ENCODE measurements around the gene NDUFB7.
"Not testable (repeated sequence)": the region's sequence is repeated elsewhere in the genome, so short reads cannot be mapped to it uniquely, and the experiment has no call there.

The NDUFB7 gene

DNA sequence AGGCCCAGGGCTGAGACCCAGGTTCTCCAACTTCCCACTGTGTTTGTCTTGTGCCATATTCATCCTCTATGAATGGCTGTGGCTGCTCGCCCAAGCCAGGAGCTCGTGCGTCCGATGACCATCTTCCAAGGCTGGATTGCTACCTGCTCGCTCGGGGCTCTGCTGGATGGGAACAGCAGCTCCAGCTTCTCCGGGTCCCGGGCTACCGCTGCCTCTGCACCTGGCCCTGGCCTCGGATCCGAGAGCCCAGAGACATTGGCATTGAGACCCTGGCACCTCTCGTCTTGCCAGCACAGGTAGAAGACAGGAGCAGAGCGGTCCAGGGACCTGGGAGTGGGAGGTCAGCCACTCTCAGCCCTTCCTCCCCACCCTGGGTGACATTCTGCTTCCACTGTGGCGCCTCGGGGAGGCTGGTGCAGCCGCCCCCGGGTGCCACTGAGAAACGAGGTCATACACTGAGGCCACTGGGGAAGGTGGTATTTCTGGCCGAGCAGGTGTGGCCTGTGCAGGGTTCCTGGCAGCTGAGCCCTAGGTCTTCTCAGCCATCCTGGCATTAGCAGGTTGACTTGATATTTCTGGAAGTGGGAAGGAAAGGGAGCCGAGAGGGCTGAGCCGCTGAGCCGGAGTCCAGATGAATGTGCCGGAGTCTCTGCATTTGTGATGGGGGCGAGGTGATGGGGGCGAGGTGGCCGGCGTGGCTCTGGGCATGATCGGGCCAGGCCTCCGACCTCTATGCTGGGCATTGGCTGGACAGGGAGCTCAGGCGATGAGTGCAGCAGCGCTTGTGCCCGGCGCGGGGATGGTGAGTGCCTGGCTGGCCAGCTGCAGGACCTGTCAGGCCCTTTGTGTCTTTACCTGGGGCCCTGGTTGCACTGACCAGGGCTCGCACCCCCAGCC is 18.6 kb downstream of the NDUFB7 start:
- no peak for DNase-seq (ENCODE audit: low read depth)

DNA sequence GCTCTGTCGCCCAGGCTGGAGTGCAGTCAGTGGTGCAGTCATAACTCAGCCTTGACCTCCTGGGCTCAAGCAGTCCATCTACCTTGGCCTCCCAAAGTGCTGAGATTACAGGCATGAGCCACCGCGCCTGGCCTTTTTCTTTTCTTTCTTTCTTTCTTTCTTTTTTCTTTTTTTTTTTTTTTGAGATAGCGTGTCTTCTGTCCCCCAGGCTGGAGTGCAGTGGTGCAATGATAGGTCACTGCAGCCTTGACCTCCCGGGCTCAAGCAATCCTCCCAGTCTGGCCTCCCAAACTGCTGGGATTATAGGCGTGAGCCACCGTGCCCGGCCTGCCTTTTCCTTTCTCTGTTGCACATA is 19.9 kb downstream of the NDUFB7 start:
- DNase-seq (ENCODE audit: low read depth): not testable (repeated sequence)

DNA sequence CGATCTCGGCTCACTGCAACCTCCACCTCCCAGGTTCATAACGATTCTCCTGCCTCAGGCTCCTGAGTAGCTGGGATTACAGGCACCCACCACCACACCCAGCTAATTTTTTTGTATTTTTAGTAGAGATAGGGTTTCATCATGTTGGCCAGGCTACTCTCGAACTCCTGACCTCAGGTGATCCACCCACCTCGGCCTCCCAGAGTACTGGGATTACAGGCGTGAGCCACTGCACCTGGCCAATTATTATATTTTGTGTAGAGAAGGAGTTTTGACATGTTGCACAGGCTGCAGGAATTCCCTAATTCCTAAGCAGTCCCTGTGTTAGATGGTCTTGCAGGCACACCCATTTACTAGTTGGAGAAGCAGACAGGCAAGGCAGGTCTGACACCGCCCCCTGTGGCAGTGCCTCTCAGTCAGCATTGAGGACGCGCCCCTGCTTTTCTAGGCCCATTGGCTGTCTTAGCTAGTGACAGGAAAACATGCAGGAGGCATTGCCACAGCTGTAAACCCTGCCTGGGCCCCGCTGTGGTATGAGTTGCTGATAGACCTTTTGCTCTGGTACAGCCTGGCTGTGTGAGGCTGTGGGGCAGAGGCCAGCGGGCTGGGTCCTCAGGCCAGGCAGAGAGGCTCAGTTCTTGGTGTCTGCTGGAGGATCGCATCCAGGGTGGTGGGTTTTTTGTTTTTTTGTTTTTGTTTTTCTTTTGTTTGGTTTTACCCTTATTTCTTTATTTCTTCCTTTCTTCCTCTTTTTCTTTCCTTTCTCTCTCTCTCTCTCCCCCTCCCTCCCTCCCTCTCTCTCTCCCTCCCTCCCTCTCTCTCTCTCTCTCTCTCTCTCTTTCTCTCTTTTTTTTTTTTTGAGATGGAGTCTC is 20.5 kb downstream of the NDUFB7 start:
- DNase-seq (ENCODE audit: low read depth): peak; percentile 72

DNA sequence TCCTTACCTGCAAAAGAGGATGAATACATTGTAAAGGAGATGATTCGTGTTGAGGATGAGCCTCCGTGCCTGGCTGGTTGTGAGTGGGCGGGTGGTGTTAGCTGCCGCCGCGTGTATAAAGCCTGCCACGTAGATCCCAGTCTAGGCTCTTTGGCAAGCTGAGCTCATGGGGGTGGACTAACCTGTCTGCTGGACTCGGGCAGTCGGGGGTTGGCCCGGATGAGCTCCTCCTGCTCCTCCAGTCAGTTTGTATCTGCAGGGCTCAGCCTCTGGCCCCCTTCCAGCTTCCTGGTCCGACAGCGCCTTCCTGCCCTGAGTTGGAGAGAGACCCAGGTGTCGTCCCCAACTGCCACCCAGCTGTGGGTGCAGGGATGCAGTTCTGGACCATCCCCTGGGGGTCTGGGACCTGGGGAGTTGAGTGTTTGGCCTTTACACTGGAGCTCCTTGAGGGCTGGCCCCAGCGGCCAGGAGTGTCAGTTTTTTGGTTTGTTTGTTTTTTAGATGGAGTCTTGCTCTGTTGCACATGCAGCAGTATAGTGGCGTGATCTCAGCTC is 21.6 kb downstream of the NDUFB7 start:
- DNase-seq (ENCODE audit: low read depth): no peak

DNA sequence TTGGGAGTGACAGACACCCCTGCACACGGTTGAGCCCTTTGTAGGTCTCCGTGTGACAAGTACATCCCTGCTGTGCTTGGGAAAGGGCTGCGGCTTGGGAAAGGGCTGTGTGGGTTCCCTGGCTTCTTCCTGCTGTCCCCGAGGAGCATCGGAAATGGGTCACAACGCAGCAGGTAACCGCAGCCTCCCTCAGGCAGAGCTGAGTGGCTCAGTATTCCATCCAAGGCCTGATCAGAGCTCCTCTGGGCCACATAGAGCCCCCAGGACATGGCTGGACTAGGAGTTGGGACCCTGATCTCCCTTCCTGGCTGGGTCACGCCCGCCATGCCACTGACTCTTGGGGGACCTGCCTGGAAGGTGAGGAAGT is 26.2 kb downstream of the NDUFB7 start:
- no peak for DNase-seq (ENCODE audit: low read depth)

DNA sequence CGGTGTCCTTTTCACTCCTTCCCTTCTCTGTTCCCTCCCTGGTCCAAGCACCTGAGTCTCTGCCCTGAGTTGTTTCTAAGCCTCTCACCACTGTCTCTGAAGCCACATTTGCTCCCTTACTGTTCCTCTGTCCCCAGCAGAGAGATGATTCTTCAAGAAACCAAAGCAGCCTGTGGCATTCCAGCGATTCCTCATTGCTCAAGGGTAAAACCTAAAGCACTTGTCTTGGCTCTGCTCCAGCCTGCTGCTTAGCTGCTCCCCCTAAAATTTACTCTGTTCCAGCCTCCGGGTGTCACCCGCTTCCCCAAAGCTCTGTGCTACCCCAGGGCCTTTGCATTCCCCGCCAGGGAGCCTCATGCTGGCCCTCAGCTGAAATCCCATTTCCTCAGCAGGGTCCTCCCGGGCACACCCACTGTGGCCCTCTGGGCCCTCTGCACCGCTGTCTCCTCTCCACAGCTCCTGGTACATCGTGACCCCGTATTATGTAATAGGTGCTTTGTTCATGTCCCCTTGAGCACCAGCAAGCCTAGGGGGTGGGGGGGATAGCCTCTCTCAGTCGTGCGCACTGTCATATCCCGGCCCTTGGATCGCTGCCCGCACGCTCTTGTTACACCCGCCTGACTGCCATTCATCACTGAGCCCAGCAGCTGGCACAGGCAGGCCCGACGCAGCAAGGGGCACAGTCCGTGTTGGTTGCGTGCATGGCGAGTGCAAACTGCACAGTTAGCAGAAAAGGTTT is 26.7 kb downstream of the NDUFB7 start:
- DNase-seq (ENCODE audit: low read depth): no peak

DNA sequence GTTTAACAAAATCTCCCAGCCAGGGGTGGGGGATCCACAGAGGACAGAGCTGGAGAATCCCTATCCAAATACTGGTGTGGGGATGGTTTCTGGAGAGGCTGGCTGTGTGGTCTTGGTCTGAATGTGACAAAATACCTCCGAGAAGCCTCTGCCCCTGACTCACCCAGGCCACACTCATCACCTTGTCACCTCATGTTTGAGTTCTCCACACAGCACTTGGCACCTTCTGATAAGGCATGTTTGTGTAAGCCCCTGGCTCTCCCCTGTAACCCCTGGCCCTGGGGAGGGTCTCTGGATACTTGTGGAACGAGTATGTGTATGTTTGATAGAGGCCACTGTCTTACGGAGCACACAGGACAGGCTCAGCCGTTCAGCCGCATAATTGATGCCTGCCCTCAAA is 27.8 kb downstream of the NDUFB7 start:
- no peak for DNase-seq (ENCODE audit: low read depth)

DNA sequence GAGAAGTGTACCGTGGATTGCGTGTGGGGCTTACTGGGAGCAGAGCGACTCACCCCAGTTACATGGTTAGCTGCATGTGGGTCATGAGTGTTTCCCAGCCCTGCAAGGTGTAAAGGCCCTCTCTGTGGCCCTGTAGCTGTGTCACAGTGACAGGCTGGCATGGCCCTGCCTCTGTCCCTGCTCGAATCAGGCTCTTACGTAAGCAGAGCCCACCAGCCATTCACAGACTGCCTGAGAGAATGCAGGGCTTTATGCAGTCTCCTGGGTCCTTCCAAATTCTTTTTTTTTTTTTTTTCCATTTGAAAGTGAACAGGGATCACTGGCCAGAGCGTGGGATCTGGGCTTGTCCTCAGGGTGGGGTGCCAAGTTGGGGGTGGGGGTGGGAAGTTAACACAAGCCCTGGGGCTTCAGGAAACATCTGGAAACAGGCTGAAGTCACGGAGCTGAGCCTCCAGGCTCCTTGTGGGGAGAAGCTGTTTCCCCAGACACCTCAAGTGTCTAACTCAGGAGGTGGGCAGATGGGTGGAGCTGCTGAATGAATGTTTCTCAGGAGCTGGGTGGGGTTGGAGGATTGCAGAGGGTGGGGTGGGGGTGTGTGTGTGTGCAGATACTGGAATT is 29.0 kb downstream of the NDUFB7 start:
- no peak for DNase-seq (ENCODE audit: low read depth)

DNA sequence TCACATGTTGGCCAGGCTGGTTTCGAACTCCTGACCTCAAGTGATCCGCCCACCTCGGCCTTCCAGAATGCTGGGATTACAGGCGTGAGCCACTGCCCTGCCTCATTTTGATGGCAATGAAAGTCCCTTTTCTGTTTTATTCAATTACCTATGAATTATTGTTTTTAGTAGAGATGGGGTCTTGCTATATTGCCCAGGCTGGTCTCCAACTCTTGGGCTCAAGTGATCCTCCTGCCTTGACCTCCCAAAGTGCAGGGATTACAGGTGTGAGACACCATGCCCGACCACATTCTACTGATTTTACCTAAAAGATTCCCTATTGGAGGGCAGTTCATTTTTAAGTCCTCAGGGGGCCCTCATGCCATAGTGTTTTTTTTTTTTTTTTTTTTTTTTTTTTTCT is 29.9 kb downstream of the NDUFB7 start:
- not testable (repeated sequence) for DNase-seq (ENCODE audit: low read depth)

DNA sequence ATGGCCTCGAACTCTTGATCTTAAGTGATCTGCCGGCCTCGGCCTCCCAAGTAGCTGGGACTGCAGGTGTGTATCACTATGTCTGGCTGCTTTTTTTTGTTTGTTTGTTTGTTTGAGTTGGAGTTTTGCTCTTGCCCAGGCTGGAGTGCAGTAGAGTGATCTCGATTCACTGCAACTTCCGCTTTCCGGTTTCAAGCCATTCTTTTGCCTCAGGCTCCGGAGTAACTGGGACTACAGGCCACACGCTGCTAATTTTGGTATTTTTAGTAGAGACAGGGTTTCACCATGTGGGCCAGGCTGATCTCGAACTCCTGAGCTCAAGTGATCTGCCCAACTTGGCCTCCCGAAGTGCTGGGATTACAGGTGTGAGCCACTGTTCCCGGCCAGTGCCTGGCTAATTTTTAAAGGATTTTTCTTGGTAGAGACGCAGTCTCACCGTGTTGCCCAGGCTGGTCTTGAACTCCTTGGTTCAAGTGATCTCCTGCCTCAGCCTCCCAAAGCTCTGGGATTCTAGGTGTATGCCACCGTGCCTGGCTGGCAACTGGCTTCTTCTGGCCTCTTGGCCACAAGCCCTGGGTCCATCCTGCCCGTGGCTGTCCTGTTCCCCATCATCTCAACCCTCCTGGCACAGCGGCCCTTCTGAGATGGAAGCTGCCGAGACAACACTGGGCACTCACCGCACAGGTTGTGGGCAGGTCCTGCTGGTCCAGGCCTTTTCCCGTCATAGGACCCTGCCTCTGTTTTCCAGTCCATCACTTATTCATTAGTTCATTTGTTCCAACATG is 30.9 kb downstream of the NDUFB7 start:
- no peak for DNase-seq (ENCODE audit: low read depth)

DNA sequence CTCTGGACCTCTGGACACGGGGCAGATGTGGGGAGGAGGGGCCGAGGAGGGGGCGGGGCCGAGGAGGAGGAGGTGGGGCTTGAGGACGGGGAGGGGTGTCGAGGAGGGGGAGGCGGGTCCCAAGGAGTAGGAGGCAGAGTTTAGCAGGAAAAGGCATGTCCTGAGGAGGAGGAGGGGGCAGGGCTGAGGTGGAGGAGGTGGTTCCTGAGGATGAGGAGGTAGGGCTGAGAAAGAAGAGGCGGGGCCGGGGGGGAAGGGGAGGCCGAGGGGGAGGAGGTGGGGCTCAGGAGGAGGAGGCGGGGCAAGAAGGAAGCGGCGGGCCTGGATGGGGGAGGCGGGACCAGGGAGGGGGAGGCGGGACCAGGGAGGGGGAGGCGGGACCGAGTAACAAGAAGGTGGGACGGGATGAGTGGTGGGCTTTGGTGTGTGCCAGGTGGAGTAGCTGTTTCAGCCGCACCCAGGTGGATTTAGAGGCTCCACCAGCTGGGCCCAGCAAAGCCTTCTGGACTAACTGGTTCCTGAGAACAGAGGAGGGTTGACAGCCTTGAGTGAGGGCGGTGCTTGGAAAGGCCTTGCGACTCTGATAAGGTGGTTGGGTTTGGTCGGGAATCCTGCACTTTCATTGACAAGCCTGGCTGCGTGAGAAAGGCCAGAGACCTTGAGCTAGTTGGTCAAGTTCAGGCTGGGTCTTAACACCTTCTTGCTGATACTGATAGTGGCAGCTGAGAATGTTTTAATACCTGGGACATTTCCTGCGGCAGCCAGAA is 34.8 kb downstream of the NDUFB7 start:
- no peak for DNase-seq (ENCODE audit: low read depth)

DNA sequence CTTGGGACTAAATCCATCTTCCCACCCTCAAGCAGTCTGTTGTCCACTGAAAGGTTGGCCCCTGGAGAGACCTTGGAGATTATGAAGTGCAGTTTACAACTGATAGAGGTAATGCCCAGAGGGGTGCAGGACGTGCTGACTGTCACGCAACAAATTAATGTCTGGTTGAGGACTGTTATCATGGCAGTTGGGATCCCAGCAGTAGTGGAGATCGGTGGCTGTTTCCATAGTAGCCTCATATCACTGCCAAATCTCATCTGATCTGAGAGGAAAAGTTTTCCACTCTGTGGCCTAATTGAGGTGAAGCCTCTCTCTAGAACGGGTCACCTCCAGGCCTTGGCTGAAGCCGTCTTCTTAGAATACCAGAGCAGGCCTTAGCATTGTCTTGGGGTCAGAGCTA is 38.4 kb downstream of the NDUFB7 start:
- DNase-seq (ENCODE audit: low read depth): no peak

DNA sequence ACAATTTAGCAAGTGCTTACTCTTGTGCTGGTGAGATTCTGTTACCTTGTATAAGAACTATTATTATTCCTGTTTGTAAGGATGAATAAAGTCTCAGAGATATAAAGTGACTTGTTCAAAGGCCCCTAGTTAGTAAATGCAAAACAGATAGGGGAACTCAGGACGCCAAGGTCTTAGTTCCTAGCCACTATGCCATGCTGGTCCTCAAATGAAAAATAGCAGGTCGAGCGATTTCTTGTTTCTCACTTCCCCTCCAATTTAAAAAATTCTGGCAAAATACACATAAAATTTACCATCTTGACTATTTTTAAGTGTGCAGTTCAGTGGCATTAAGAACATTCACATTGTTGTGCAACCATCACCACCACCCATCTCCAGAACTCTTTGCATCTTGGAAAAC is 41.4 kb downstream of the NDUFB7 start:
- no peak for DNase-seq (ENCODE audit: low read depth)

DNA sequence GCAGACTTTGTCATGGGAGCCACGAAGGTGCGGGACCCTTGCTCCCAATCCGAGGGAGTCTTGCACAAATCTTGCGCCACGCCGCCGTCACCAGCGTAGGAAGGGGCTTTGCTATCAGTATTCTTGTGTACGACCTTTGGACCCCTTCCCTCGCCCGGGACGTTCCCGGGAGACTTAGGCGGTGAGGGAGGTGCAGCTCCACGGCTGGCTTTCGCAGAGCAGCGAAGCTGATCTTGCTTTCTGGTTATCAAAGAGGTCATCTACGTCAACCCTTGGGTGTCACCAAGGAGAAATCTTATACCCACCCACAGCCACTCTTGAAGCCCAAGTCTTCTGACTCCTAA is 41.9 kb downstream of the NDUFB7 start:
- no peak for DNase-seq (ENCODE audit: low read depth)

DNA sequence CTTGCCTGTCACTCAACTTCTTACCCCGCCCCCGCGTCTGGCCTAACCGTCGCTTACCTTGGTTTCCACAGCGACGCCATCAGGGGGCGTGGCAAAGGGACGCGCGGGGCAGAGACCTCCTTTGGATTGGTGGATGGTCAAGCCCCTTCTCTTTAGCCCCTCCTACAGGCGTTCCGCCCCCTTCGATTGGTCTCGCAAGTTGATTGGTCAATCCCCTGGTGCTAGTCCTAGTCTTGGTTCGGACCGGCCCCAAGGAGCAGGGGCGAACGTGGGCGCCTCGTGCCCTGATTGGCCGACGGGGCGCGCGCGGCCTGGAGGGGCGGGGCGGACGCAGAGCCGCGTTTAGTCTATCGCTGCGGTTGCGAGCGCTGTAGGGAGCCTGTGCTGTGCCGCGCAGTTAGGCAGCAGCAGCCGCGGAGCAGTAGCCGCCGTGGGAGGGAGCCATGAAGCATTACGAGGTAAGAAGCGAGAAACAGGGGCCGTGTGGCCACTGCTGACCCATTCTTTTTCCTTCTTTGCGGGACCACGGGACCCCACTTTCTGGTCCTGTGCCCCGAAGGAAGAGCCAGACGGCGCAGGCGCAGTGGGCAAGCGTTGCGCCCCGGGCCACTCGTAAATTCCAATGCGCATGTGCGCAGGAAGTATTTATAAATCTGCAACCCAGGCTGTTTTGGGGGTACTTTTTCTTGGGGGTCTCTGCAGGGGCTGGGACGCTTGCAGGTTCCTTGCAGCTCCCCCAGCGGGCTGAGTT is 42.4 kb downstream of the NDUFB7 start, which contains the start of gene TECR:
TSS of gene TECR (plus strand) at position 341 of the 751 bp plus-strand sequence. CDS start at position 444, 103 bp downstream.
- peak; percentile 100 for DNase-seq (ENCODE audit: low read depth)

DNA sequence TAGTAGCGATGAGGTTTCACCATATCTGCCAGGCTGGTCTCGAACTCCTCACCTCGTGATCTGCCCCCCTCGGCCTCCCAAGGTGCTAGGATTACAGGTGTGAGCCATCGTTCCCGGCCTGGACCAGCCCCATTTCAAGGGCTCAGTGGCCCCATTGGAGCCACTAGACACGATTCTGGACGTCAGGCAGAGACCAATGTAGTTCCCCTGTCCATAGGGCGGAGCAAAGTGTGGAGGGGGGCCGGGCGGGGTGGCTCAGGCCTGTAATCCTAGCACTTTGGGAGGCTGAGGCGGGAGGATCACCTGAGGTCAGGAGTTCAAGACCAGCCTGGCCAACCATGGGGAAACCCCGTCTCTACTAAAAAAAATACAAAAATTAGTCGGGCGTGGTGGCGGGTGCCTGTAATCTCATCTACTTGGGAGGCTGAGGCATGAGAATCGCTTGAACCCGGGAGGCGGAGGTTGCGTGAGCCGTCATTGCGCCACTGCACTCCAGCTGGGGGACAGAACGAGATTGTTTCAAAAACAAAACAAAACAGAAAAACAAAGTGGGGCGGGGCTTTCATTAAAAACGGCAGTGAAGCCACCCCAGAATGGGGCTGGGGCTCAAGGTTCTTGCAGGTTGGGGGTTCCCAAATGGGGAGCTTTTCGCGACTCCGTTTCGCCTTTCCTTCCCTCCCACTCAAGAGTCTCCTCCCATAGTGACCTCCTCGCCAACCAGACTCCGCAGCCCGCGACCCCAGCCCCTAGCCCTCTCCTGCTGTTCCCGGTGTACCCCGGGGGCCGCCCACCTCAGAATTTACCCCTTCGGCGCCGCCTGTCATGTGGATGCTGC is 43.2 kb downstream of the NDUFB7 start:
- no peak for DNase-seq (ENCODE audit: low read depth)

DNA sequence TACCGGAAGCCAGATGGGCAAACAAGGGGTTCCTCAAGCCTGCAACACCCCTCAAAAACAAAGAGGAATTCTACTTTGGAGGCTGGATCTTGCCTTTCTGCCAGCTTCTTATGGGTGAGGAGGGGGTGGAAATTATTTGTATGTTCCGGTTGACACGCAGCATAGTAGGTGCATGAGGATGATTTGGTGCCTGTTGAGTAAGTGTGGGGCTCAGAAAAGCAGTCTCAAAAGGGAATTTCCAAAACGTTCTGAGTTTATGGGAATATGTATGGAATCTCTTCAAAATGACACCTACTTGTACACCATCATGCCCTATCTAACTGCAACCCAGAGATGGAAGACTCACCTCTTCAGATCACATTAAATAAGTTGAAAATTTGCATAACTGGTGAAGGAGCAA is 45.4 kb downstream of the NDUFB7 start:
- no peak for DNase-seq (ENCODE audit: low read depth)

DNA sequence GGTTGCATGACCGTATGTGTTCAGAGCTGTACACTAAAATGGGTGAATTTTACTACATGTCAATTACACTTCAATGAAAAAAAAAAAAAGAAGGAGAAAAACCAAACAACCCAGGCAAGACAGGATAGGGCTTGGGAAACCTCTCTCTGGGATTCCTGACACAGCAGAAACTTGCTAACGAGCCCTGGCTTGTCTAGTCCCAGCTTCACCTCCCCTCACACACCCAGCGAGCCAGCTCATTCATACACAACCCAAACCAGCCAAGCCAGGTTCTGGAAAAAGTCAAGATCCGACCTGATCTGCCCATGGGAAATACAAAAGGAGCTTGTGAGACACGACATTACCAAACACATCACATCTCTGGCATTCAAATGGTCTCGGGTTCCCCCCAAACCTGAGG is 46.1 kb downstream of the NDUFB7 start:
- DNase-seq (ENCODE audit: low read depth): no peak

DNA sequence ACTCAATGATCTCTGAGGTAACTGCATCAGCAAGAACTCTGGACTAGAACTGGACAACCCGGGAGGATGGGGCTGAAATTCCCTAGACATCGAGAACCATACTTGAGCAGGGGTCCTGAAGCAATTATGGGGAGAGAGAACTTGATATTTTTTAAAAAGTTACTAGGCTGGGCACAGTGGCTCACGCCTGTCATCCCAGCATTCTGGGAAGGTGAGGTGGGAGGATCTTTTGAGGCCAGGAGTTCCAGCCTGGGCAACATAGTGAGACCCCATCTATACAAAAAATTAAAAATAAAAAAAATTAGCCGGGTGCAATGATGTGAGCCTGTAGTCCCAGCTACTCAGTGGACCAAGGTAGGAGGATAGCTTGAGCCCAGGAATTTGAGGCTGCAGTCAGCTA is 51.3 kb downstream of the NDUFB7 start:
- no peak for DNase-seq (ENCODE audit: low read depth)

Data from activated T-cell treated with anti-CD3 and anti-CD28 coated beads for 1 hour (primary cell).